OCI-LY1 (cell line): ENCODE results near the gene VPS50.

Experiments
- EZH2 ChIP-seq: fragments of 200-600 bp; sonication (generic), shearing (Covaris generic); IDR thresholded peaks from 2 replicates; pipeline ENCODE4 v1.8.0; 2017; ENCODE audit warnings: borderline replicate concordance, mixed run types, mild to moderate bottlenecking, antibody characterized with exemption, low read length, moderate library complexity, mixed read lengths
- TF ChIP-seq, protein P1 (sequence below): fragments of 200-600 bp; sonication (generic), shearing (Covaris generic); IDR thresholded peaks from 2 replicates; pipeline ENCODE4 v1.5.1; 2017; ENCODE audit warnings: mild to moderate bottlenecking, antibody characterized with exemption, low read length, moderate library complexity, mixed read lengths

DNA sequence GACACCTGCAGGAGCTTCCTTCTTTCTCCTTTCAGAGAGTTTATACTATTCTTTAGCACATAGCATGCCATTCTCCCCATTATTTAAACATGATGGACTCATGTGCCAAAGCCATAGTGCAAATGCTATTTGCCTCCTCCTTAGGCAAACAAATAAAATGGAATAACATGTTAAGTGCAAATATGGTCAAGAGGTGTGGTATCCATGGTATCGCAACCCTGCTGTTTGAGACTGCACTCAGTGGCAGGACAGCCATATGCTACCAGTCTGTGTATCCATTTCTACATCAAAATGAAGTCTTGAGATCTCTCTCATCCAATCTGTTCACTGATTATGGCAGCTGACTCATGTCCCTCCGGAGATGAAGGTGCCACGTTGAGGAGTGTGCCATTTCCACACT, 28.7 kb upstream of the VPS50 start:
- TF ChIP-seq, protein P1, sequence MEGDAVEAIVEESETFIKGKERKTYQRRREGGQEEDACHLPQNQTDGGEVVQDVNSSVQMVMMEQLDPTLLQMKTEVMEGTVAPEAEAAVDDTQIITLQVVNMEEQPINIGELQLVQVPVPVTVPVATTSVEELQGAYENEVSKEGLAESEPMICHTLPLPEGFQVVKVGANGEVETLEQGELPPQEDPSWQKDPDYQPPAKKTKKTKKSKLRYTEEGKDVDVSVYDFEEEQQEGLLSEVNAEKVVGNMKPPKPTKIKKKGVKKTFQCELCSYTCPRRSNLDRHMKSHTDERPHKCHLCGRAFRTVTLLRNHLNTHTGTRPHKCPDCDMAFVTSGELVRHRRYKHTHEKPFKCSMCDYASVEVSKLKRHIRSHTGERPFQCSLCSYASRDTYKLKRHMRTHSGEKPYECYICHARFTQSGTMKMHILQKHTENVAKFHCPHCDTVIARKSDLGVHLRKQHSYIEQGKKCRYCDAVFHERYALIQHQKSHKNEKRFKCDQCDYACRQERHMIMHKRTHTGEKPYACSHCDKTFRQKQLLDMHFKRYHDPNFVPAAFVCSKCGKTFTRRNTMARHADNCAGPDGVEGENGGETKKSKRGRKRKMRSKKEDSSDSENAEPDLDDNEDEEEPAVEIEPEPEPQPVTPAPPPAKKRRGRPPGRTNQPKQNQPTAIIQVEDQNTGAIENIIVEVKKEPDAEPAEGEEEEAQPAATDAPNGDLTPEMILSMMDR: no peak
- no peak for TF ChIP-seq EZH2
